Measurements from ENCODE around the gene KRTAP19-3.

DNA sequence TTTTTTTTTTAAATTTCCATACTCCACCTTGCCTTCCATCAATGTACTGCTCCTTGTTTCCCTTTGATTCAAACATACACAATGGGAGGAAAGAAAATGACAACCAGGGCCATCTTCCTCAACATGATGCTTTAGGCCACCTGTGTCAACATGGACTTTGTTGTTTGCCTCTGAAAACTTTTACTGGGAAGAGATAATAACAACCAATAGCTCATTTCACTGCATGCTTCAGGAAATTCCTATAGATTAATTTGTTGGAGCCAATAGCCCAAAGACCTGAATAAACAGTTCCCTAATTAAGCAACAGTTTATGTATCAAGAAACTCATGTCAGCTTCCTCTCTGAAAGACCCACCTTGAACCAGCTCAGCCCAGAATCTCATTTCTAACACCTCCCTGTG lies 48.6 kb downstream of the KRTAP19-3 start:
- TF ChIP-seq POLR2A (IDR thresholded peaks at IDR 0.05): no peak
- no peak for TF ChIP-seq POLR2AphosphoS5 (IDR thresholded peaks at IDR 0.05)
- TF ChIP-seq, protein P1, sequence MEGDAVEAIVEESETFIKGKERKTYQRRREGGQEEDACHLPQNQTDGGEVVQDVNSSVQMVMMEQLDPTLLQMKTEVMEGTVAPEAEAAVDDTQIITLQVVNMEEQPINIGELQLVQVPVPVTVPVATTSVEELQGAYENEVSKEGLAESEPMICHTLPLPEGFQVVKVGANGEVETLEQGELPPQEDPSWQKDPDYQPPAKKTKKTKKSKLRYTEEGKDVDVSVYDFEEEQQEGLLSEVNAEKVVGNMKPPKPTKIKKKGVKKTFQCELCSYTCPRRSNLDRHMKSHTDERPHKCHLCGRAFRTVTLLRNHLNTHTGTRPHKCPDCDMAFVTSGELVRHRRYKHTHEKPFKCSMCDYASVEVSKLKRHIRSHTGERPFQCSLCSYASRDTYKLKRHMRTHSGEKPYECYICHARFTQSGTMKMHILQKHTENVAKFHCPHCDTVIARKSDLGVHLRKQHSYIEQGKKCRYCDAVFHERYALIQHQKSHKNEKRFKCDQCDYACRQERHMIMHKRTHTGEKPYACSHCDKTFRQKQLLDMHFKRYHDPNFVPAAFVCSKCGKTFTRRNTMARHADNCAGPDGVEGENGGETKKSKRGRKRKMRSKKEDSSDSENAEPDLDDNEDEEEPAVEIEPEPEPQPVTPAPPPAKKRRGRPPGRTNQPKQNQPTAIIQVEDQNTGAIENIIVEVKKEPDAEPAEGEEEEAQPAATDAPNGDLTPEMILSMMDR (IDR thresholded peaks at IDR 0.05): no peak

Data from prostate gland (tissue), 2 donors.